Activated B cell treated with CpG ODN at 0.5 μM for 24 hours (primary cell): ENCODE results near the gene NUDT22. TPM values are rescaled to one million over a fixed set of nuclear protein-coding genes. Genes with fewer than 3 reads are reported as not detected.

Experiments
- ATAC-seq: fragments of 200-7000 bp; cut with Tn5 transposase; one replicate; pipeline ENCODE4 v1.10.0; 2021; ENCODE audit warnings: low read depth, mild to moderate bottlenecking, moderate library complexity
- CTCF ChIA-PET: fragments of 350-600 bp; sonication (Branson Sonifier 250); formaldehyde crosslinking; loops from one replicate; lab custom pipeline; 2021; ENCODE audit warnings: antibody characterized with exemption; lab: Charles Lee
- POLR2A ChIA-PET: fragments of 350-600 bp; sonication (Branson Sonifier 250); formaldehyde crosslinking; loops from one replicate; lab custom pipeline; 2021; ENCODE audit warnings: antibody characterized with exemption; lab: Charles Lee
- DNase-seq: peaks from one replicate; pipeline ENCODE4 v3.0.0; 2022
- H3K27ac Mint-ChIP-seq: one replicate; pipeline ENCODE4 v1.8.0; 2020; ENCODE audit warnings: mixed read lengths
- H3K27me3 Mint-ChIP-seq: one replicate; pipeline ENCODE4 v1.8.0; 2021; ENCODE audit warnings: mixed read lengths
- H3K36me3 Mint-ChIP-seq: one replicate; pipeline ENCODE4 v1.8.0; 2021; ENCODE audit warnings: low read depth, mixed read lengths
- H3K4me1 Mint-ChIP-seq: one replicate; pipeline ENCODE4 v1.8.0; 2021; ENCODE audit warnings: mixed read lengths
- H3K4me3 Mint-ChIP-seq: one replicate; pipeline ENCODE4 v1.8.0; 2020; ENCODE audit warnings: mild to moderate bottlenecking, mixed read lengths
- H3K9me3 Mint-ChIP-seq: one replicate; pipeline ENCODE4 v1.8.0; 2020; ENCODE audit warnings: mixed read lengths
- intact Hi-C: fragments of 100-400 bp; cut with micrococcal nuclease; formaldehyde crosslinking; loops from one replicate; pipeline ENCODE4 v1.15.1; 2024
- total RNA-seq: library from RNA; stranded (reverse); gene quantifications from 2 replicates; pipeline ENCODE4 v1.2.3, GENCODE V29; 2022
- TF ChIP-seq, protein P1 (sequence below): fragments of 200-600 bp; IDR thresholded peaks from one replicate; pipeline ENCODE4 v1.8.0; 2022; ENCODE audit warnings: antibody characterized with exemption, mild to moderate bottlenecking

Gene NUDT22
- total RNA-seq, 1 donor from 2014 or later, result 95.3 TPM

DNA sequence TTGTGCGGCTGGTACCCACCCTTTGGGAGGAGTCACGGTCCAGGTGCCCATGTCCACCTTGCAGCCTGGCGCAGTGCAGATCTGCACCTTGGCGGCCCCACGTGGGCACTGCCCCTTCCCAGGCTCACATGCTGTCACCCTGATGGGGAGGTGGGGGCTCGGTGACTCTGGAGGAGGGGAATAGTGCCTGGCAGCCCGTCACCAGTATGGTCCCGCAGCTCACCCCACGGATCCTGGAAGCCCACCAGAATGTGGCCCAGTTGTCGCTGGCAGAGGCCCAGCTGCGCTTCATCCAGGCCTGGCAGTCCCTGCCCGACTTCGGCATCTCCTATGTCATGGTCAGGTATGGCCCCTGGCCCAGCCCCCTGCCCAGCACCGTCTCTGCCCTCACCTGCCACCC, 5.3 kb upstream of the NUDT22 start:
- POLR2A ChIA-PET, result no interaction called here
- Mint-ChIP-seq H3K4me1 (peaks cover 14% of the 10 kb centered on the region), H3K36me3 (peaks cover 47% of the 10 kb centered on the region), H3K27me3 (no peaks in the 10 kb centered on the region), H3K4me3 (no peak overlapping the region), H3K27ac (no peak overlapping the region), H3K9me3 (no peaks in the 10 kb centered on the region)
- ATAC-seq, result no peak
- CTCF ChIA-PET, result interaction anchor here (1.4 kb wide), 1 partner anchor 16 kb away, joined by 5 read pairs; no protein-coding TSS in a partner anchor
- DNase-seq, result no peak
- TF ChIP-seq, protein P1, sequence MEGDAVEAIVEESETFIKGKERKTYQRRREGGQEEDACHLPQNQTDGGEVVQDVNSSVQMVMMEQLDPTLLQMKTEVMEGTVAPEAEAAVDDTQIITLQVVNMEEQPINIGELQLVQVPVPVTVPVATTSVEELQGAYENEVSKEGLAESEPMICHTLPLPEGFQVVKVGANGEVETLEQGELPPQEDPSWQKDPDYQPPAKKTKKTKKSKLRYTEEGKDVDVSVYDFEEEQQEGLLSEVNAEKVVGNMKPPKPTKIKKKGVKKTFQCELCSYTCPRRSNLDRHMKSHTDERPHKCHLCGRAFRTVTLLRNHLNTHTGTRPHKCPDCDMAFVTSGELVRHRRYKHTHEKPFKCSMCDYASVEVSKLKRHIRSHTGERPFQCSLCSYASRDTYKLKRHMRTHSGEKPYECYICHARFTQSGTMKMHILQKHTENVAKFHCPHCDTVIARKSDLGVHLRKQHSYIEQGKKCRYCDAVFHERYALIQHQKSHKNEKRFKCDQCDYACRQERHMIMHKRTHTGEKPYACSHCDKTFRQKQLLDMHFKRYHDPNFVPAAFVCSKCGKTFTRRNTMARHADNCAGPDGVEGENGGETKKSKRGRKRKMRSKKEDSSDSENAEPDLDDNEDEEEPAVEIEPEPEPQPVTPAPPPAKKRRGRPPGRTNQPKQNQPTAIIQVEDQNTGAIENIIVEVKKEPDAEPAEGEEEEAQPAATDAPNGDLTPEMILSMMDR, result no peak
- intact Hi-C loops, result no loop called here

DNA sequence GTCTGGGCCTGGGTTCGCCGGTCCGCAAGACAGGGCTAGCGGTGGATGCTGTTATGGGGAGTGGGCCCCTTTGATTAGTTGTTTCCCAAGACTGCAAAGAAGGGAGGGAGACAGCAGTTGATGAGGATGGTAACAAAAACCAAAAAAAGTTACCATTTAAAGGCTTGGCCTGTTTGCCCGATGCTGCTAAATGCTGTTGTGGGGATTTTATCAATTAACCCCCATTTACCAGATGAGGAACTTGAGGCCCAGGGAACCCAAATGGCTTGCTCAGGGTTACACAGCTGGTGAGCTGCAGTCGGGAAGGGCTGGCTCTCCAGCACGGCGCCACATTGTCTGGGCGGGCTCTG, 3.4 kb upstream of the NUDT22 start:
- Mint-ChIP-seq H3K9me3 (no peaks in the 10 kb centered on the region), H3K4me3 (no peak overlapping the region), H3K27me3 (no peaks in the 10 kb centered on the region), H3K36me3 (peaks cover 42% of the 10 kb centered on the region), H3K4me1 (peaks cover 21% of the 10 kb centered on the region), H3K27ac (no peak overlapping the region)
- no peak for DNase-seq
- TF ChIP-seq, protein P1, result no peak
- intact Hi-C loops, result no loop called here
- POLR2A ChIA-PET, result interaction anchor here (0.7 to 12.7 kb wide), 4 partner anchors 14 to 1435 kb away, joined by 3 to 191 read pairs (median 4); partner anchors contain the start of genes FERMT3, FKBP2 and TMEM179B
- ATAC-seq, result no peak
- CTCF ChIA-PET, result no interaction called here

DNA sequence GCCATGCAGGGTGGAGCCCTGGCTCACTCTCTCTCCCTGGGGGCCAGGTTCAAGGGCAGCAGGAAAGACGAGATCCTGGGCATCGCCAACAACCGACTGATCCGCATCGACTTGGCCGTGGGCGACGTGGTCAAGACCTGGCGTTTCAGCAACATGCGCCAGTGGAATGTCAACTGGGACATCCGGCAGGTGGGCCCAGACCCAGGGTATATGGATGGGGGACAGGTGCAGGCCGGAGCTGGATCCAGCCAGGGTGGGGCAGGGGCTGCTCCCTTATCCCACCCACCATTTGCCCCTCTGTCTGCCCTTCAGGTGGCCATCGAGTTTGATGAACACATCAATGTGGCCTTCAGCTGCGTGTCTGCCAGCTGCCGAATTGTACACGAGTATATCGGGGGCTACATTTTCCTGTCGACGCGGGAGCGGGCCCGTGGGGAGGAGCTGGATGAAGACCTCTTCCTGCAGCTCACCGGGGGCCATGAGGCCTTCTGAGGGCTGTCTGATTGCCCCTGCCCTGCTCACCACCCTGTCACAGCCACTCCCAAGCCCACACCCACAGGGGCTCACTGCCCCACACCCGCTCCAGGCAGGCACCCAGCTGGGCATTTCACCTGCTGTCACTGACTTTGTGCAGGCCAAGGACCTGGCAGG, 2.9 kb upstream of the NUDT22 start:
- Mint-ChIP-seq H3K27me3 (no peaks in the 10 kb centered on the region), H3K4me3 (no peak overlapping the region), H3K9me3 (no peaks in the 10 kb centered on the region), H3K4me1 (peaks cover 24% of the 10 kb centered on the region), H3K36me3 (peaks cover 40% of the 10 kb centered on the region), H3K27ac (no peak overlapping the region)
- no peak for DNase-seq
- ATAC-seq, result no peak
- ChIA-PET CTCF (interaction anchor here (5.0 kb wide), 1 partner anchor 17 kb away, joined by 34 read pairs; the partner anchor contains the start of gene FERMT3), POLR2A (interaction anchor here (0.7 to 12.7 kb wide), 7 partner anchors 14 to 1436 kb away, joined by 3 to 191 read pairs (median 4); partner anchors contain the start of genes FERMT3, FKBP2, STIP1 and TMEM179B)
- TF ChIP-seq, protein P1, result no peak
- intact Hi-C loops, result no loop called here

DNA sequence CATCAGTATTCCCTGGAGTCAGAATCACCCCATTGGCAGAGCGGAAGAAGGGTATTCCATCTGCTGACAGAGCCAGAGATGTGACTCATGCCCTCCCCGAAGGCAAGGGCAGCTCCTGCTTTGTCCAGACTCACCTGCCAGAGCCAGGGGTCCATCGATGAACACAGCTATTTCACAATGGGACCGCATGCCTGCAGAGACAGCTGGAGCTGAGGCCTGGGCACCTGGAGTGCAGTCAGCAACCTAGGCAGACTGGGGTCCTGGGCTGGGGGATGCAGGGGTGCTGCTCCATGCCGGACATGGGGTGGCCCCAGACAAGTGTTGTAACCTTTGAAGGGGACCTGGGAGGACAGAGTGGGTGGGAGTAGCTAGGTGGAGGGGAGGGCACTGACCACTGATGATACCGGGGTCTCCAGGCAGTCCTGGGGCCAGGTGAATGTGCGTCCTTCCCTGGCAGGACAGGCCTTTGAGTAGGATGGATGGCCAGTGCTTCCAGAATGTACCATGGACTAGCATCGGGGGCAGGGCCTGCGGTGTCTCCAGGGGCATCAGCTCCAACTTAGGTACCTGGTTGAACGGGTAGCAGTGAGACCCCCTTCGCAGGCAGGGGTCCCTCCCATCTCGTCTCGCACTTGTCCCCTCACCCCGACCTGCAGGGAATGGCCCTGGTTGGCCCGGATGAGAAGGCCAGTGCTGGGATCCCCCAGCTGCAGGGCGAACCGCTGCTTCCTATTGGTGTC, 1.8 kb upstream of the NUDT22 start:
- DNase-seq, result no peak

More for the DNA sequence above, 1.8 kb upstream of the NUDT22 start:
- Mint-ChIP-seq H3K27me3 (no peaks in the 10 kb centered on the region), H3K4me3 (peak overlapping the region; percentile 87), H3K4me1 (peaks cover 29% of the 10 kb centered on the region), H3K27ac (peak overlapping the region; percentile 79), H3K36me3 (peaks cover 29% of the 10 kb centered on the region), H3K9me3 (no peaks in the 10 kb centered on the region)
- TF ChIP-seq, protein P1, result no peak
- intact Hi-C loops, result no loop called here
- POLR2A ChIA-PET, result interaction anchor here (0.6 to 12.7 kb wide), 8 partner anchors 8 to 548 kb away, joined by 3 to 191 read pairs (median 4); partner anchors contain the start of genes FERMT3, FKBP2, STIP1 and VEGFB
- CTCF ChIA-PET, result interaction anchor here (1.6 to 5.0 kb wide), 2 partner anchors 12 to 18 kb away, joined by 3 to 34 read pairs; partner anchors contain the start of gene FERMT3
- ATAC-seq, result no peak
